Panc1 (cell line): Measurements from ENCODE around the gene NUDT3.

Source experiments
- CTCF ChIP-seq: fragments of 450-650 bp; IDR thresholded peaks from 2 replicates; pipeline ENCODE4 v1.5.1; 2017; ENCODE audit warnings: mild to moderate bottlenecking
- POLR2AphosphoS5 ChIP-seq: IDR thresholded peaks from 2 replicates; pipeline ENCODE4 v1.6.1; 2012; ENCODE audit warnings: mild to moderate bottlenecking, low read depth, low read length, moderate library complexity
- SIN3A ChIP-seq: IDR thresholded peaks from 2 replicates; pipeline ENCODE4 v1.6.1; 2012; ENCODE audit warnings: low read depth, mild to moderate bottlenecking, low read length, moderate library complexity, borderline replicate concordance; ENCODE audit not compliant: insufficient read depth

GRCh38 chr6:34324738-34325444, 67.6 kb downstream of the NUDT3 start:
- TF ChIP-seq CTCF (no peak), POLR2AphosphoS5 (no peak), SIN3A (no peak)
